ENCODE results near the gene RBX1.

RBX1 gene

DNA sequence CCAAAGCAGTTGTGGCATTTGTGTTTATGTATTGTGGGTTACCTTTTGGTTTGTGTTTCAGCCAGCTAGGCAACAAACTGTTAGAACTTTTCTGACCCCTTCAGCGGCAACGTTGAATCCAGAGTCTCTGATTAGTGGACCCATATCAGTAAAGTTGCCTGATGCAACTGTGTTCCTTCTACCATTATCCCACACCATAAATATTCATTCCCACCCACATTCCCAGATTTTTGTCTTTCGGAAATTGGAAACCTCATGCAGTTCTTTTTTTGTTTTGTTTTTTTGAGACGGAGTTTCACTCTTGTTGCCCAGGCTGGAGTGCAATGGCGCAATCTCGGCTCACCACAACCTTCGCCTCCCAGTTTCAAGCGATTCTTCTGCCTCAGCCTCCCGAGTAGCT lies 30.7 kb upstream of the RBX1 start:
- TF ChIP-seq, protein P1, sequence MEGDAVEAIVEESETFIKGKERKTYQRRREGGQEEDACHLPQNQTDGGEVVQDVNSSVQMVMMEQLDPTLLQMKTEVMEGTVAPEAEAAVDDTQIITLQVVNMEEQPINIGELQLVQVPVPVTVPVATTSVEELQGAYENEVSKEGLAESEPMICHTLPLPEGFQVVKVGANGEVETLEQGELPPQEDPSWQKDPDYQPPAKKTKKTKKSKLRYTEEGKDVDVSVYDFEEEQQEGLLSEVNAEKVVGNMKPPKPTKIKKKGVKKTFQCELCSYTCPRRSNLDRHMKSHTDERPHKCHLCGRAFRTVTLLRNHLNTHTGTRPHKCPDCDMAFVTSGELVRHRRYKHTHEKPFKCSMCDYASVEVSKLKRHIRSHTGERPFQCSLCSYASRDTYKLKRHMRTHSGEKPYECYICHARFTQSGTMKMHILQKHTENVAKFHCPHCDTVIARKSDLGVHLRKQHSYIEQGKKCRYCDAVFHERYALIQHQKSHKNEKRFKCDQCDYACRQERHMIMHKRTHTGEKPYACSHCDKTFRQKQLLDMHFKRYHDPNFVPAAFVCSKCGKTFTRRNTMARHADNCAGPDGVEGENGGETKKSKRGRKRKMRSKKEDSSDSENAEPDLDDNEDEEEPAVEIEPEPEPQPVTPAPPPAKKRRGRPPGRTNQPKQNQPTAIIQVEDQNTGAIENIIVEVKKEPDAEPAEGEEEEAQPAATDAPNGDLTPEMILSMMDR (IDR thresholded peaks at IDR 0.05; ENCODE audit: low read depth, low read length, missing control alignments) = no peak
- Histone ChIP-seq H3K36me3 (replicated peaks) (peaks cover 21% of the 10 kb centered on the region), H3K27me3 (replicated peaks) (no peaks in the 10 kb centered on the region), H3K4me3 (ENCODE audit: low read depth, low read length) (no peak overlapping the region), H3K27ac (no peak overlapping the region)
- no peak for DNase-seq
- in situ Hi-C loops (cut with HindIII; ENCODE audit: low pct_ligation_motif_present, low sequenced_read_pairs) = no loop called here

DNA sequence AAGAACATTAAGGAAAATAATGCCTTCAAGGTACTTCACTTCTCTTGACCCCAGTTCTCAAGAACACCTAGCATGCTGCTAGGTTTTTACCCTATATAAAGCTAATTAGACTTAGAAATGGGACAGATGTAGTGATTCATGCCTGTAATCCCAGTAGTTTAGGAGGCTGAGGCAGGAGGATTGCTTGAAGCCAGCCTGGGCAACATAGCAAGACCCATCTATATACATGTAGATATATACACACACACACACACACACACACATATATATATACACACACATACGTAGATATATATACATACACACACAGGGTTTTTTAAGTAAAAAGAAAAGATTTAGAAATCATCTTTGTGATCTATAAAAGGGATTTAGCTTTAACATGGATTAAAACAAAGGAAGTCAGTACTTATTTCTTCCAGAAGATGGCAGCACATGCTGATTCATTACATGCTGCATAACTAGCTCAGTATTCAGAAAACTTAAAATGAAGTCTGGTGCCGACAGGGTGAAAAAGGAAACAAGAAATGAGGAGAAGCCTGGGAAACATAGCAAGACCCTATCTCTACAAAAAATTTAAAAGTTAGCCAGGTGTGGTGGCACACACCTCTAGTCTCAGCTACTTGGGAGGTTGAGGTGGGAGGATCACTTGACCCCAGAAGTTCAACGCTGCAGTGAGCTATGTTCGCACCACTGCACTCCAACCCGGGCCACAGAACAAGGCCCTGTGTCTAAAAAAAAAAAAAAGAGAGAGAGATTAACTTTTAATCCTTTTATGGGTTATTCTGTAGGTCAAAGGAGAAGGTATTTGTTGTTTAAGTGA lies 28.5 kb upstream of the RBX1 start:
- DNase-seq = peak; percentile 24
- in situ Hi-C loops (cut with HindIII; ENCODE audit: low pct_ligation_motif_present, low sequenced_read_pairs) = no loop called here
- H3K36me3 ChIP-seq (replicated peaks) = peaks cover 30% of the 10 kb centered on the region
- no peak overlapping the region for H3K27ac ChIP-seq
- no peaks in the 10 kb centered on the region for H3K27me3 ChIP-seq (replicated peaks)
- H3K4me3 ChIP-seq (ENCODE audit: low read depth, low read length) = no peak overlapping the region
- TF ChIP-seq, protein P1 (IDR thresholded peaks at IDR 0.05; ENCODE audit: low read depth, low read length, missing control alignments) = peak; percentile 48

GRCh38 chr22:40928657-40929056 lies 22.5 kb upstream of the RBX1 start:
- DNase-seq = no peak
- Histone ChIP-seq H3K36me3 (replicated peaks) (peaks cover 25% of the 10 kb centered on the region), H3K4me3 (ENCODE audit: low read depth, low read length) (no peak overlapping the region), H3K27ac (no peak overlapping the region), H3K27me3 (replicated peaks) (no peaks in the 10 kb centered on the region)
- in situ Hi-C loops (cut with HindIII; ENCODE audit: low pct_ligation_motif_present, low sequenced_read_pairs) = no loop called here
- TF ChIP-seq, protein P1 (IDR thresholded peaks at IDR 0.05; ENCODE audit: low read depth, low read length, missing control alignments) = no peak

DNA sequence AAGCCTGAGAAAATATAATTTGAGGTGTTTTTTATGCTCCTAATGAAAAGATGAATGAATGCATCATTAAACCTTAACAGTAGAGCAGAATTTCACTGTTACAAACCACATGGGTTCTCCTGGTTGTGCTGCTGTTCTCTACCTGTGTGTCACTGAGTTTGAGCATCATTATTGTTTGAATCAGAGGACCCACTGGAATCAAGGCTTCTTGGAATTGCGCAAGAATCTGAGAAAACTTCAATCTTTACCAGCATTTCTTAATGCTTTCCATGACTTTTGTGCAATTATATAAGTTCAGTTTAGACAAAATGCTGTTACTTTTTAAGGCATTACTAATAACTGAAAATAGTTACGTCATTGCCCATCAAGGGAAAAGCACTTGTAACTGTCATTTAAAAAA lies 18.8 kb upstream of the RBX1 start:
- no peaks in the 10 kb centered on the region for H3K36me3 ChIP-seq (replicated peaks)
- no peak overlapping the region for H3K27ac ChIP-seq
- no peak for DNase-seq
- TF ChIP-seq, protein P1 (IDR thresholded peaks at IDR 0.05; ENCODE audit: low read depth, low read length, missing control alignments) = no peak
- H3K27me3 ChIP-seq (replicated peaks) = no peaks in the 10 kb centered on the region
- no peak overlapping the region for H3K4me3 ChIP-seq (ENCODE audit: low read depth, low read length)
- in situ Hi-C loops (cut with HindIII; ENCODE audit: low pct_ligation_motif_present, low sequenced_read_pairs) = no loop called here

GRCh38 chr22:40939202-40939601 lies 12.0 kb upstream of the RBX1 start:
- TF ChIP-seq, protein P1 (IDR thresholded peaks at IDR 0.05; ENCODE audit: low read depth, low read length, missing control alignments) = no peak
- Histone ChIP-seq H3K4me3 (ENCODE audit: low read depth, low read length) (no peak overlapping the region), H3K27ac (no peak overlapping the region), H3K36me3 (replicated peaks) (no peaks in the 10 kb centered on the region), H3K27me3 (replicated peaks) (no peaks in the 10 kb centered on the region)
- in situ Hi-C loops (cut with HindIII; ENCODE audit: low pct_ligation_motif_present, low sequenced_read_pairs) = no loop called here
- DNase-seq = no peak
